GM19467 (cell line): ENCODE results near the gene LFNG.

Source experiments
- ATAC-seq: cut with Tn5 transposase; IDR thresholded peaks from one replicate; pipeline ENCODE4 v1.9.1; 2021; ENCODE audit warnings: mild to moderate bottlenecking, moderate library complexity; ENCODE audit not compliant: unreplicated experiment

The LFNG gene

DNA sequence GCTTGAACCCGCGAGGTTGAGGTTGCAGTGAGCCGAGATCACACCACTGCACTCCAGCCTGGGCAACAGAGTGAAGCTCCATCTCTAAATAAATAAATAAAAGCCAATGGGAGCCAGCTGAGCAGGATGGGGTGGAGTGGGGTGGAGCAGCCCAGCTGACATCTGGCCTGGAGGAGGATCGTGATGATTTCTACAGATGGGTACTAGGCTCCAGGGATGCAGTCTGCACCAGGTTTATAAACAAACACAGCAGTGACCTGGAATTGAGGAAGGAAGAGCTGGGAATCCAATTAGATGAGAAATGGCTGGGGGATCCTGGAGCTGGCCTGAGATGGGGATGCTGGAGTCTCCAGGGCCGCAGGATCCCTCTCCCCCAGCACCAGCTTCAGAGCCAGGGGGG lies 36.1 kb upstream of the LFNG start:
- no peak for ATAC-seq

DNA sequence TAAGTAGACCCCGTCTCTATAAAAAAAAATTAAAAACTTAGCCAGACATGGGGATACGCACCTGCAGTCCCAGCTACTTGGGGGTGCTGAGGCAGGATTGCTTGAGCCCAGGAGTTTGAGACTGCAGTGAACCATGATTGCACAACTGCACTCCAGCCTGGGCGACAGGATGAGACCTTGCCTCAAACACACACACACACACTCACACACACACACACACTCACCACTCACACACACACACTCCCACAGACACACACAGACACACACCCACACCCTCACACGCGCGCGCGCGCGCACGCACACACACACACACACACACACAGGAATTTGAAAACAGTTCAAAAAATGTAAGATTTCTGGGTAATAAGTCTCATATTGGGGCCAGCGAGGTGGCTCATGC lies 34.7 kb upstream of the LFNG start:
- no peak for ATAC-seq

DNA sequence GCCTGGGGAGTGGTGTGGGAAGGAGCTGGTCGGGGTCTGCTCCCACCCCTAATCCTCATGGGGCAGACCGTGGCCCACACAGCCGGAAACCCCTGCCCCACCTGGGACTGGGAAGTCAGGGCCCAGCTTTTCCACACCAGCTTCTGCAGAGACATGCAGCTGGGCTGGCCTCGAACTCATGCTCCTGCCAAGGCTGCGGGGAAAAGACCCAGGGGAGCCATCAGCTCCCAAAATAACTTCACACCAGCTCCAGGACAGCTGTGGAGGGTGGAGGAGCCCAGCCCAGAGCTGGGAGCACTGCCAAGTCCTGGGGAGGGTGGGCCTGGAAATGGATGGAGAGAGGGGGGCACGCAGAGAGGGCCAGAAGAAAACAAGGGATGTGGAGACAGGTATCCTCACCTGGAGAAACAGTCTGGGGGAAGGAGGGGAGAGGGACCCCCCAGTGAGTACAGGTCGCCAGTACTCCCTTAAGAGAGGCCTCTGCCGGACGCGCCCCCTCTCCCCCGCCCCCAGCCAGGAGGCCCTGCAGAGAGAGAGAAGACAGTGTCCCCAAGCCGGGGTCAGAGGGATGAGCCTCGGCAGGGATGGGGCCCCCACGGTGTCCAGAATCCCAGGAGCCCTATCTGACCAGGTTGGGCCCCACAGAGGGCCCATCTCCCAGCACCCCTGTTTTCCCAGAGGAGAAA lies 31.8 kb upstream of the LFNG start:
- ATAC-seq = no peak

DNA sequence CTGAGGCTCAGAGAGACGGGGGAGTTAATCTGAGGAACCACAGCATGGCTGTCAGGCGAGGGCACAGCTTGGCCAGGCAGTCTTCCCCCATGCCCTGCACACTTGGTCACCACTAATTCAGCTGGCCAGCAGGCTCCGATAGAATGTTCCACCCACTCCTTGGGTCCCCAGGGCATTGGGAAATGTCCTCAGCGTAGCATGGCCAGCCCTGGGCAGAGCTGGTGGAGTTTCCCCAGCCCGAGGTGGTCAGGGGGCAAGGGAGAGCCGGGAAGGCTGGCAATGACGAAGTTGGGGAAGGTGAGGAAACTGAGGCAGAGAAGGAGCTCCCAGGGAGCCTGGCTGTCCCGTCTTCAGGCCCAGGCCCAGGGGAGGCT lies 31.3 kb upstream of the LFNG start:
- ATAC-seq = no peak

DNA sequence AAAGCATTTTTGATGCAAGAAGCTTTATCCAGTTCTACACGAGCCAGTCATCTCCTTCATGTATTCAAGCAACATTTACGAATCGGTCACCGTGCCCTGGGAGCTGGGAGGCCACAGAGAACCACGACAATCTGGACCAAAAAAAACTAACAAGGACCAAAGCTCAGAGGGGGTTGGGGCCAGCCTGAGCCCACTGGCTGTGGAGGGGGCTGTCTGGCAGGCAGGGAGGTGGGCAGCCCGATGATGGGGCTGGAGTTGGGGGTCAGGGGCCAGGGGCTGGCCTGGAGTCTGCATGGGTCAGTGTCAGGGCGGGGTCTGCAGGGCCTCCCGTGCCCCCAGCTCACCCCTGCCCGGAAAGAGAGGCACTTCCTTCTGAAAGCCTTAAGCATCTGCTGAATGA lies 30.9 kb upstream of the LFNG start:
- no peak for ATAC-seq

DNA sequence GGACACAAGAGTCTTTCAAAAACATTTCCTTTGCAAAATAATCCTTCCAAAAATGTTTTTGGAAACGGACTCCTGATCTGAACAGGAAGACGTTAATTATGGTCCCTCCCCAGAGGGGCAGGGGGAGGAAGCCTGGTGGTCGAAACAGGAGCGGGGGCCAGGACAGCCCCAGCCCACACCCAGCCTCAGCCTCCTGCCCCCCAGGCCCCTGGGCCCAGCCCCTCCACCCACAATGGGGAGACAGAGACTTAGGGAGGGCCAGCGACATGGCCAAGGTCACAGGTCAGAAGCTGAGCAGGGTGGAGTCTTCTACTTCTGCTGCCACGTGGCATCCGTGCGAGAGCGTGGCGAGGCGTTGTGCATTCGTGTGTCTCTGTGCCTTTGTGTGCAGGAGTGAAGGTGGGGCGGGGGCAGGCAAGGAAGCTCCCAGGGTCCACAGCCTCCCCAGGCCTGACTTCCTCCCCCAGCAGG lies 29.4 kb upstream of the LFNG start:
- no peak for ATAC-seq

DNA sequence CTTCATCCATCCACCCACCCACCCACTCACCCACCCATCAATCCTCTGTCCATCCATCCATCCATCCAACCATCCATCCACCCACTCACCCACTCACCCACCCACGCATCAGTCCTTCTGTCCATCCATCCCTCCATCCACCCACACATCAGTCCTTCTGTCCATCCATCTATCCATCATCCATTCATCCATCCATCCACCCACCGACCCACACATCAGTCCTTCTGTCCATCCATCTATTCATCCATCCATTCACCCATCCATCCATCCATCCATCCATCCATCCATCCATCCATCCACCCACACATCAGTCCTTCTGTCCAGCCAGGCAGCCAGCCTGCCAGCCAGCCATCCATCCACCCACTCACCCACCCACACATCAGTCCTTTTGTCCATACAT lies 27.5 kb upstream of the LFNG start:
- ATAC-seq = no peak

DNA sequence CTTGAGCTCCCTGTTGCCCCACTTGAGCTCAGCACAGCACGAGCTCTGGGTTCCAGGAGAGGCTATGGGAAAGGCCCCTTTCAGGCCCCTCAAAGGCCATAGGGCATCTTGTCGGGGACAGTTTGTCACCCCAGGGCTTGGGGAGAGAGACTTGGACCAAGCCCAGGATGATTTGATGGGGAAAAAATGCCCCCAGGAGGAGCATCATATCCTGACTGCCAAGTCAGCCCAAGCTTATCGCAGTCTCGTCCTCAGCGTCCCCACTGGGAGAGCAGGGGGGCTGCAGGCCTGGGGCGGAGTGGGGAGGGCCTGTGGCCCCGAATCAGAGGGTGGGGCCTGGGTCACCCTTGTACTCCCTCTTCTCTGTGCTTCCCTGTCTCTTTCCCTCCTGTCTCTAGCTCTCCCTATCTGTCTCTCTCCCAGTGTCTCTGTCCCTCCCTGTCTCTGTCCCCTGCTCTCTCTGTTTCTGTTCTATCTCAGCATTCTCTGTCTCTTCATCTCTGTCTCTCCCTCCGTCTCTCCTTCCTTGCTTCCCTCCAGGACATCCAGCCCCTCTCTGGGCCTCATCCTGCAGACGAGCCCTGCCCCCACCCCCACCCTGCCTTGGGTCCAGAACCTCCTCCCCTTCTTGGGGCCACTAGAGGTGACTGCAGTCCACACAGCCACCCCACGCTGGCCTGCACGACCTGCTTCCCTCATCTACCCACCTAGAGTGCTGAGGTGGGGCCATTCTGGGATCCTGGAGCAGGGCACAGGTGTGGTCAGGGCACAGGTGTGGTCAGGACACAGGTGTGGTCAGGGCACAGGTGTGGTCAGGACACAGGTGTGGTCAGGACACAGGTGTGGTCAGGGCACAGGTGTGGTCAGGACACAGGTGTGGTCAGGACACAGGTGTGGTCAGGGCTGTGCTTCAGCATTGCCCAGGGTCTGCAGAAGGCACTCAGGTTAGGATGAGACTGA lies 26.1 kb upstream of the LFNG start:
- ATAC-seq = no peak

DNA sequence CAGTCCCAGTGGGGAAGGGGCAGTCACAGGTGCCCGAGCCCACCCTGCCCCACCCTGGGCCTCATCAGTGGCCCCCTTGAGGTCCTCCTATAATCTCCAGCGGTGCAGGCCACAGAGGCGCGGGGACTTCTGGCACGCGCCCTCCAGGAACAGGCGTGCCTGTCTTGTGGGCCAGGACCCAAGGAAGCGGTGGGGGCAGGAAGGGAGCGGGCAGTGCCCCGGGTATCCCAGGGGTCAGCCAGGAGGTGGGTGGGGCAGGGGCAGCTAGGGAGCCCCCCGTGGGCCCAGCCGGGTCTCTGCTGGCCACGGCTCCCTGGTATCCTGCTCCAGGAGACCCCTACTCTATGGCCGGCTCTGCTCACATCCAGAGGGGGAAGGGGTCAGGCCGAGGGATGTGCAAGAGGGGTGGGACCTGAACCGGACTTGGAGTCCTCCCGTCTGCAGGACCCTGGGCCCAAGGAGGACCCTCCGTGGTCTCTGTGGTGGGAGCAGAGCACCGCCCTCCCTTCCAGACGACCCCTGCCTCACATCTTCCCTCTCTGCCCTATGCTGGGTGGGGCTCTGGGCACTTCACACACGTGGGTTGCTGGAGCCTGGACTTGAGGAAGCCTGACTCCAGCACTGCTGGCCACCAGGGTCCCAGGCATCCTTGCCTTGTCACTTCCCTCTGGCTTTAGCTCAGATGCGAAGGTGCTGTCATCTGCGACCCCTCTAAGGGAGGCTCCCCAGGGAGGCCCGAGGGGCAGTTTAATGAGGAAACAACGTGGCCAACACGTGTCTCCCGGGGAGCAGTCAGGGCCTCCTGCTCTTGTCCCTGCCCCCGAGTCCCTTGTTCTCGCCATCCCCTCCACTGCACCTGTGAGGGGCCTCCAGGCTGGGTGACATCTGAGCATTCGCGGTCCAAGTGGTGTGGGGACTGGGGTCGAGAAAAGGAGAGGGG lies 25.1 kb upstream of the LFNG start:
- ATAC-seq = no peak

DNA sequence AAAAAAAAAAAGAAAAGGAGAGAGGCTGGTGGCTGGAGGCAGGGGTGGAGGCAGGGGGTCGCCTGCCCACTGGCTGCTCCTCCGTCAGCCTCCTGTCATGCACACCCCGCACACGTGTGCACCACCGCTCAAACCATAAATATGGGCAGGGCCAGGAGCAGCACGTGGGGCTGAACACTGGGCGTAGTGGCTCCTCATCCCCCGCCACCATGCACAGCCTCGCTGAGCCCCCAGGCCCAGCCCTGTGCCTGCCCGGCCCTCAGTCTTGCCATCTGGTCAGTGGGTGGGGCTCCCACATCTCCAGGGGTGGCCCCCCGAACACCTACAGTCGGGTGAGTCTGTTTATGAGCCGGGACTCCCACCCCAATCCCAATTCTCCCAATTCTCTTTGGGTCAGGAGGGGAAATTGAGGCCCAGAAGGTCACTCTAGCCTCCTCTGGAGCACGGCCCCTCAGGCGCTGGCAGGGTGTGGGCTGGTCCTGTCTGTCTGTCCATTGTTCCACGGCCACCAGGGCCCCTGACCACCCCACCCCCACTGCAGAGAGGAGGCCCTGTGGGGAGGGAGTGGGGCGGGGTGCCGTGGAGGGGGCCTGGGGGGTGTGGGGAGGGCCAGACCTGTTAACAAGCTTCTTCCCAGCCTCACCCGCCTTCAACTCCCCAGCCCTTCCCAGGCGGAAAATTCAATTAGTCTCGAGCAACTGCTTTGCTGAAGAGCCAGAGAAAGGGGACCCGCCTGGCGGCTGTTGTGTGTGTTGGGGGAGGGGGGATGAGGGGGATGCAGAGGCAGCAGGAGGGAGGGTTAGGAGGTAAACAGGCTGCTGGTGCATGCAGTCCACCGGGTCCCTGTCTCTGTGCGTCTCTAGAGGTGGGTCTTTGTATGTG lies 23.9 kb upstream of the LFNG start:
- no peak for ATAC-seq

DNA sequence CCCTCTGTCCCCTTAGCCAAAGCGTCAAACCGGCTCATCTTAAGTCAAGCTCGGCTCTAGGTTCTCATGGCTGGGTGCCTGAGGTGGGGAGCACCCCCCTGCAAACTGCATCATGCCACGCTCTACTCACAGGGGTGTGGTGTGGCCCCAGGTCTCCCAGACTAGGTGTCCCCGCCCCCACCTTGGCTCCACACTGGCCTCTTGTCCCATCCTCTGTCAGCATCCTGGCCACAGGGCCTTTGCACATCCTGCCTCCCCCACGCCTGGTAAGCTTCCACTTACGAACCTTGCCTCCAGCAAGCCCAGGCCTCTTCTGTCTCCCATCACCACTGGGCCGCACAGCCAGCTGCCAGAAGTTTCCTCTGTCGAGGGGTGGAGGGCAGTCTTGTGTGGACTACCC lies 23.2 kb upstream of the LFNG start:
- ATAC-seq = no peak

DNA sequence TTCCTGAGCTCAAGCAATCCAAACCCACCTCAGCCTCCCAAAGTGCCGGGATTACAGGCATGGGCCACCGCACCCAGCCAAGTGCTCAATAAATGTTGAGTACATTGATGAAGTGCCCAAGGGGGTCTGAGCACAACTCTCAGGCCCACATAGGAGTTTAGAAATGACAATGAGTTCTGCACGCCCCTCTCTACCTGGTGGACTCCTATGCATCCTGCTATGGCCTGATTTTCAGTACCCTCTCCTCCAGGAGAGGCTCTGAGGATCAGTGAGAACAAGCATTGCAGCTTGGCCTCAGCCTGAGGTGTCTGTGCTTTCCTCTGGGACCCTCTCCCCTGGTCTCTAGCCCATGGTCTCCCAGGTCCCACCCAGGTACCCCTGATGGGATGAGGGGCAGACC lies 22.5 kb upstream of the LFNG start:
- no peak for ATAC-seq

DNA sequence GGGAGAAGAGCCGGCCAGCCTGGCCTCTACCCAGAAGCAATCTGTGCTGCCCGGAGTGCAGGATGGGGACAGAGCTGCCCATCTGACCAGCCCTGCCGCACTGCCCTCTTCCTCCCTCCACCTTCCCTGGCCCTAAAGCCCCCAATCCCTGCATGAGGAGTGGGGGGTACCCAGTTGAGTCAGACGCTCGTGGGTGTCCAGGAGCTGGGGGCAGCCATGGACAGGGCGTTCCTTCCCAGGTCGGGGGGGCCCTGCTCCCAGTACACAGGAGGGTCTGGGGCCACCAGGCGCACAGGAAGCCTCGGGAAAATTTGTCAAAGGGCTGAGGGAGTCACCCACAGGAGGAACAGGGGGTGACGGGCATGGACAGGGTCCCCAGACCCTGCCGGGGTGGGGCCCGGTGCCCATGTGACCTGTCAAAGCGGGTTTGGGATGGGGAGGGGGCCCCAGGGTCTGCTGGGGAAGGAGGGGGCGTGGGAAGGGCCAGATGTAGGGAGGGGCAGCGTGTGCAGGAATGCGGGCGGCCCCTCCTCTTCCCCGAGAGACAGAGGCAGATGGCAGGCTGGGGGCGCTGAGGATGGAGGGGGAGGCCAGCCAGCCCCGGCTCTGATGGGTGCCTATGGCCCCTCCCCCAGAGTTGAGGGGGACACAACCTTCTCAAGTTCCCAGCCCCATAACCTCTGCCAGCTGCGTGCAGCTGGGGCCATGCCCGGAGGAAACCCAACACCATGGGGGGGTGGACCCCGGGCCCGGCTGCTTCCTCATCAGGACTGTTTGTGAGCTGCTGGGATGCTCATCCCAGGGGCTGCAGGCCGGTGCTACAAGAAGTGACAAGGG lies 21.9 kb upstream of the LFNG start:
- no peak for ATAC-seq

DNA sequence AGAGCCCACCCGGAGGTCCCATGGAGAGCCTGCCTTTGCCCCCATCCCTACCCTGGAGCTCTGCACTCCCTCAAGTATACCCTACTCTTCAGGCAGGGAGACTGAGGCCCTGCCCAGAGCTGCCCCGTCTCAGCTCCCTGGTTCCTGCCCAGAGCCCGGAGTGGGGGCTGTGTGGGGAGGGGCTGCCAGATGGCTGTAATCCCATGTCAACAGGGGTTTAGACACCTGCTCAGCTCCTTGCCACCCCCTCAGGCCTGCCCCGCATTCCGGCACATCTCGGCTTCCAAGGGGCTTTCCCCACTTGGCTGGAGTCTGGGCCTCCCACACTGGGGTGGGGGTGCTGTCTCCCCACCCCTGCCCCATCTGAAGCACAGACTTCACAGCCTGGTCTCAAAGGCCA lies 20.9 kb upstream of the LFNG start:
- ATAC-seq = no peak

DNA sequence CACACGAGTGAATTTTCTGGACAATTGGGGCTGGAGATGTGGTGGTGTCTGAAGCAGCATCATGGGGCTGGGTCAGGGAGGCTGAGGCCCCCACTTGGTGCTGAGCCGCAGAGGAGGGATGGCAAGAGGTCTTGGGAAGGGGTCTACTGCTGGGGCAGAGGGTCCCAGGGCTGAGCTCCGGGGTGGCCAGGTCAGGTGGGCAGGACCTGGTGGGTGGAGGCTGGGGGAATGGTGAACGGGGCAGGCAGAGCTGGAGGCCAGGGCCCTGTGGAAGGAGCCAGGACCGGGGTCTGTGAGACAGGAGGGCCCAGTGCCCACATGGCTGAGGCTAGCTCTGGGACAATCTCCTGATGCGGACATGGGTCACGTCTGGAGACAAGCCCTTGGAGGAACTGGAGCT lies 20.4 kb upstream of the LFNG start:
- no peak for ATAC-seq

DNA sequence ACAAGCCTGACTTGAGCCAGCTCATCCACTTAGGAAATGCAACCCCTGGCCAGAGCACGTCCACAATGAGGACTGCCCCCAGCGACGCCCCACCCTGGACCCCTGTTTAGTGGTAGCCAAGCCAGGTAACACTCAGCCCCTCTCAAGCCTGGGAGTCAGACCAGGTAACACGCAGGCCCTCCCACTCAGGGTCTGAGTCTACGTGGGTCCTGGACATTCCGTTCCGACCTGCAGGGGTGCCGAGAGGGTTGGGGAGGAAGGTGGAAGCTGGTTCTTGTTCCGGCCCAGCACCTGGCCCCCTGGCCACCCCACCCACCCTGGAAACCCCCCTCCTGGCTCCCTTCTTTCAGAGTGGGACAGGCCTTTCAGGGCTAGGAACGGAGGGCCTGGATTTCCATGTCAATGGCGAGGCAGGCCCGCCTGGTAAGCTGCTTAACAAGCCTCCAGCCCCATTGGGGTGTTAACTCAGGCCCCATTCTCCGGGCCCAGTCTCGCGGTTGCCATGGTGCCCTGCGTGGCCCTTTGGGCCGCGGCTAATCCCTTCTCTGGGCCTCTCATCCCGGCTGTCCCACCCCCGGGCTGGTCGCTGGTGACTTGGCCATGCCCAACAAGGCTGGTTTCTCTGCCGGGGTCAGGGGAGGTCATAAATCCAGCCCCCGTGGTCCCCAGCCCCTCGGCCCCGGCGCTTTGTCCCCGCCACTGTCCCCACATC lies 19.7 kb upstream of the LFNG start:
- ATAC-seq = no peak

DNA sequence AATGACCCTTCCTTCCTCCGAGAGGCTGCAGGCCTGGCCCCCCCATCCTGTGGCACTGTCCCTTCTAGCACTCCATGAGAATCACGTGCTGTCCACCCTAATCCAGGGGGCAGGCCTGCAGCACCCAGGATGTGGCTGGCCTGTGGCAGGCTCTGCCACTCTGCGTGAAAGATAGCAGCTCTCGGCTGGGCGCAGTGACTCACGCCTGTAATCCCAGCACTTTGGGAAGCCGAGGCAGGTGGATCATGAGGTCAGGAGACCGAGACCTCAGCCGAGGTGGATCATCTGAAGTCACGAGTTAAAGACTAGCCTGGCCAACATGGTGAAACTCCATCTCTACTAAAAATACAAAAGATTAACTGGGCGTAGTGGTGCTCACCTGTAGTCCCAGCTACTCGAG lies 18.9 kb upstream of the LFNG start:
- ATAC-seq = no peak

DNA sequence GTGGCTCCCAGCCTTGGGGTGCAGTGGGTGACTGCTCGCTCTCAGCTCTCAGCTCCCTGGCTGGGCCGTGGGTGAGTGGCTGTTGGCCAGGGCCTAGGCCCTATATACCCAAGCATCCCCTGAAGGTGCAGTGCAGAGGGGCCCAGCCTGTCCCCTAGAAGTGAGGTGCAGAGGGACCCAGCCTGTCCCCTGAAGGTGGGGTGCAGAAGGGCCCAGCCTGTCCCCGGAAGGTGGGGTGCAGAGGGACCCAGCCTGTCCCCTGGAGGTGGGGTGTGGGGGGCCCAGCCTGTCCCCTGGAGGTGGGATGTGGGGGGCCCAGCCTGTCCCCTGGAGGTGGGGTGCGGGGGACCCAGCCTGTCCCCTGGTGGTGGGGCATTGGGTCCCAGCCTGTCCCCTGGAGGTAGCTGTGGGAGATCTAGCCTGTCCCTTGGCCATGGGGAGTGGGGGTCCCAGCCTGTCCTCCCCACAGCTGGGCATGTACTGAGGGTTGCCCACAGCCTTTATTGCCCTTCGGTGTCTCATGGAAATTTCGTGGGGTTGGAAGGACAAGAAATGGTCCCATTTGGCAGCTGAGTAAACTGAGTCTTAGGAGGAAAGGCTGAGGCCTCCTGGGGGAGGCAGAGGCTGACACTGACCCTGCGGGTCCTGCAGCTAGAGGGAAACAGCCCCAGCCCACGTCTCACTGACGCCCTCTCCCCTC lies 17.5 kb upstream of the LFNG start:
- no peak for ATAC-seq
